ENCODE results near the gene HECW1.

Gene HECW1

DNA sequence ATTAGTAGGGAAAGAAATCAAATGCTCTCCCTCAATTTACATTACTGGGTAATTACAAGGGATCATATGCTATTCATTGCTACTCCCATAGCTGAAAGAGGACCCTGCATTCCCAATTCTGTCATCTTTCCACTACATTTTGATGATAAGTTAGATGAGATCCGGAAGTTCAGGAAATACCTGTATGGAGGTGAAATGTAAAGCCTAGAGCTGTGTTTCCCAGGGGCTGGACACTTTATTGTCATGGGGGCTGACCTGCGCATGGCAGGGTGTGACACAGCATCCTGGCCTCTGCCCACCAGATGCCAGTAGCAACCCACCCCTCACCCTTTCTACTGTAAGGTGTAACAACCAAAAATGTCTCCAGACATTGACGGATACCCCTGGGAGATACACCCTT, 56.6 kb downstream of the HECW1 start:
- TF ChIP-seq, protein P1, sequence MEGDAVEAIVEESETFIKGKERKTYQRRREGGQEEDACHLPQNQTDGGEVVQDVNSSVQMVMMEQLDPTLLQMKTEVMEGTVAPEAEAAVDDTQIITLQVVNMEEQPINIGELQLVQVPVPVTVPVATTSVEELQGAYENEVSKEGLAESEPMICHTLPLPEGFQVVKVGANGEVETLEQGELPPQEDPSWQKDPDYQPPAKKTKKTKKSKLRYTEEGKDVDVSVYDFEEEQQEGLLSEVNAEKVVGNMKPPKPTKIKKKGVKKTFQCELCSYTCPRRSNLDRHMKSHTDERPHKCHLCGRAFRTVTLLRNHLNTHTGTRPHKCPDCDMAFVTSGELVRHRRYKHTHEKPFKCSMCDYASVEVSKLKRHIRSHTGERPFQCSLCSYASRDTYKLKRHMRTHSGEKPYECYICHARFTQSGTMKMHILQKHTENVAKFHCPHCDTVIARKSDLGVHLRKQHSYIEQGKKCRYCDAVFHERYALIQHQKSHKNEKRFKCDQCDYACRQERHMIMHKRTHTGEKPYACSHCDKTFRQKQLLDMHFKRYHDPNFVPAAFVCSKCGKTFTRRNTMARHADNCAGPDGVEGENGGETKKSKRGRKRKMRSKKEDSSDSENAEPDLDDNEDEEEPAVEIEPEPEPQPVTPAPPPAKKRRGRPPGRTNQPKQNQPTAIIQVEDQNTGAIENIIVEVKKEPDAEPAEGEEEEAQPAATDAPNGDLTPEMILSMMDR (IDR thresholded peaks at IDR 0.05; ENCODE audit: extremely low read depth, missing control alignments) = no peak
- DNase-seq (ENCODE audit: low spot score) = no peak

DNA sequence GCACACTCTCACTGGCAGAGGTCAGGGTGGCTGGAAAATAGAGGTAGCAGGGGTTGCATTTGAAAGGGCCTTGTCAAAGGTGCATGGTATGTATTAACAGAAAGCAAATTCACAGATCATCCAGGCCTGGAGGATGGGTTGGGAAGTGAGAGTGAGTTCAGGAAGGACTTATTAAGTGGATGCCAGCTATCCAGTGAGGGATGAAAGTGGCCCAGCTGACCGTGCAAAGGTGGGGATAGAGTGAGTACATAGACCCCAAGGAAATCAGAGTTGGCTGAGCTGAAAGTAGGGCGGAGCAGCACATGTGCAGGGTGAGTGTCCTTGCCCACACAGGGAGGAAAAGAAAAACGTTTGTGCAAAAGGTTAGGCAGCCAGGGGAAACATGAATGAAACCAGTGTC, 58.1 kb downstream of the HECW1 start:
- TF ChIP-seq, protein P1 (IDR thresholded peaks at IDR 0.05; ENCODE audit: extremely low read depth, missing control alignments) = no peak
- no peak for DNase-seq (ENCODE audit: low spot score)

DNA sequence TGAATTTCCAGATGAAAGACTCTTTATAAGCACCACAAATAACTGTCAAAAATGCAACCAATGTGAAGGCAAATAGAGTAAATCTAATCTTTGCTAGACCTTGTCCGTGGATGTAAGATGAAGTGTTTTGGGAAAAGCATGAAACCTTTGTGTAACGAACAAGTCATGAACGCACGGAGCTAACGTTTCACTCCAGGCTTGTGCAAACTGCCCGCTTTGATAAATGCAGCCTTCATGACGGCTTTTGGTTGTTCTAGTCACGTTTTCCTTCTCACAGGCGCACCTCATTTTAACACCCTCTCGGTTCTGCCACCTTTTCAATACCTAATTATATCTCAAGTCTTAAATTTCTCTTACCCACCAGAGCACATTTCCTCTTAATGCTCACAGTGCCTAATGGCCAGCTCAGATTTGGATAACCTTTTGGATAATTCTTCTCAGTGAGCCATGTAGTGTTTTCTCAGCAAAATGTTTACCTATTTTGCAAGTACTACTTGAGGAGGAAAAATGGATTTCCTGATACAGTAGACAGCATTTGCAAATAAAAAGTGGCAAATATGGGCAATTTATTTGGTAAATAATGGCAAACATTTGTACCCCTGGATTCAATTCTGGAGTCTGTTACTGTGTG, 63.2 kb downstream of the HECW1 start:
- DNase-seq (ENCODE audit: low spot score) = no peak
- TF ChIP-seq, protein P1 (IDR thresholded peaks at IDR 0.05; ENCODE audit: extremely low read depth, missing control alignments) = no peak

DNA sequence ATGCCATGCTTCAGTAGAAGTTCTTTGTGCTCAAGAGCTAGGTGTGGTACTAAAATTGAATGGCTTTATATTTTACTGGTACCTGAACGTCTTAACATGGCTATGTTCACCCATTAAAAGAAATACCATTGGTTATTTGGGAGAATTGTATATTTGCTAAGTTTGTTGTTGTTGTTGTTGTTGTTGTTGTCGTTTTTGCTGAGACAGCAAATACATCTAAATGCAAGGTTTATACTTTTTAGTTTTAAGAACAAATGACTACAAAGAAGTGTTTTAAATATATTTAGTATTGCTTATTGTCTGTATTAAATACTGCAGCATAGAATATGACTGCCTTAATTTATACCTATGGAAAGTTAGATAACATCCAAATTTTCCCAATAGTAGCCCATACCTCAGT, 66.9 kb downstream of the HECW1 start:
- TF ChIP-seq, protein P1 (IDR thresholded peaks at IDR 0.05; ENCODE audit: extremely low read depth, missing control alignments) = no peak
- DNase-seq (ENCODE audit: low spot score) = no peak

DNA sequence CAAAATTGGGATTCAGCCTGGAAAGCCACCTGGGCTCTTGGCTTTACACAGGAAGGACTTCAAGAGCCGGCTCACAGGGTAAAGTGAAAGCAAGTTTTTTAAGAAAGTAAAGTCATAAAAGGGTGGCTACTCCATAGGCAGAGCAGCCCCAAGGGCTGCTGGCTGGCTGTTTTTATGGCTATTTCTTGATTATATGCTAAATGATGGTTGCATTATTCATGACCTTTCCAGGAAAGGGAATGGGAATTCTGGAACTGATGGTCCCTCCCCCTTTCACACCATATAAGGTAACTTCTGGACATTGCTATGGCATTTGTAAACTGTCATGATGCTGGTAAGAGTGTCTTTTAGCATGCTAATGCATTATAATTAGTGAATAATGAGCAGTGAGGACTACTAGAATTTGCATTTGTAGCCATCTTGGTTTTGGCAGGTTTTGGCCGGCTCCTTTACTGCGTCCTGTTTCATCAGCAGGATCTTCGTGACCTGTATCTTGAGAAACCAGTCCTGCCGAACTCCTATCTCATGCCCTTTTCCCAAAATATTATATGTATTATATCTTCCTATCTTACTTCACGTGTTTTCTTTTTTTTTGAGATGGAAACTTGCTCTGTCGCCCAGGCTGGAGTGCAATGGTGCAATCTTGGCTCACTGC, 80.5 kb downstream of the HECW1 start:
- no peak for DNase-seq (ENCODE audit: low spot score)
- TF ChIP-seq, protein P1 (IDR thresholded peaks at IDR 0.05; ENCODE audit: extremely low read depth, missing control alignments) = no peak

DNA sequence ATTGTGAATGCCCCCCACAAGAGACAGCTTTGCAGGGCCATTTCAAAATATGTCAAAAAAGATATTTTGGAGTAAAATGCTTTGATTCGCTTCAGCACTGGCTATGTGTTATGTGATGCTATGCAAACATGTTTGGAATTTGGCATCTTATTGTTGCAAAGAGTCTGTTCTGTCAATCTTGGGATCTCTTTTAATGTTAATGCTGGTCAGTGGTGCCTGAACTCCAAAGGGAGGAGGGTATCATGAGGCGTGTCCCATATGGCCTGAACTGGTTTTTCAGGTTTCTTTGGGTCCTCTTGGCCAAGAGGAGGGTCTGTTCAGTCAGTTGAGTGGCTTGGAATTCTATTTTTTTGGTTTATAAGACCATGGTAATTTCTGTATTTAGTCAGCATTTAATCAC, 81.4 kb downstream of the HECW1 start:
- TF ChIP-seq, protein P1 (IDR thresholded peaks at IDR 0.05; ENCODE audit: extremely low read depth, missing control alignments) = no peak
- DNase-seq (ENCODE audit: low spot score) = no peak

DNA sequence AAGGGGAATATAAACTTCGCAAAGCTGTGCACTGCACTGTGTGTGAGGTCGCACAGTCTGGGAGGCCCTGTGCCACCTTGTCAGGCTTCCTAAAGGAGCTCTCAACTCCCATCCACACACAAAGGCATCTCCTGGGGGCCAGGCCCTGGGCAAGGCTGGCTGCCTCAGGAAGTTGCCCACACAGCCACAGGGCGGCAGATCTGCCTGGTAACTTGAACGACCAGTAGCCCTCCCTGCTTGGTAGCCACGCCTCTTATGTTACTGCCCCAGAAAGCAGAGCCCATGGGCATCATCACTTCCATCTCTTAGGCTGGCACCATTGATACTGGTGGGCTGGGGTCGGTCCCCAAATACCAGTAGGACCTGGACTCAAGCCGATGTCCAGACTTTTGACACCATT, 82.8 kb downstream of the HECW1 start:
- no peak for DNase-seq (ENCODE audit: low spot score)
- TF ChIP-seq, protein P1 (IDR thresholded peaks at IDR 0.05; ENCODE audit: extremely low read depth, missing control alignments) = no peak

Measured in GM20000 (cell line).